Left forelimb (tissue), 1 donor: ENCODE measurements around the gene AP3S2.
"Not testable (repeated sequence)": the region's sequence is repeated elsewhere in the genome, so short reads cannot be mapped to it uniquely, and the experiment has no call there.

Source experiments
- DNase-seq: peaks from one replicate; pipeline ENCODE4 v3.0.0-alpha.2; 2018; ENCODE audit warnings: low spot score

The AP3S2 gene

DNA sequence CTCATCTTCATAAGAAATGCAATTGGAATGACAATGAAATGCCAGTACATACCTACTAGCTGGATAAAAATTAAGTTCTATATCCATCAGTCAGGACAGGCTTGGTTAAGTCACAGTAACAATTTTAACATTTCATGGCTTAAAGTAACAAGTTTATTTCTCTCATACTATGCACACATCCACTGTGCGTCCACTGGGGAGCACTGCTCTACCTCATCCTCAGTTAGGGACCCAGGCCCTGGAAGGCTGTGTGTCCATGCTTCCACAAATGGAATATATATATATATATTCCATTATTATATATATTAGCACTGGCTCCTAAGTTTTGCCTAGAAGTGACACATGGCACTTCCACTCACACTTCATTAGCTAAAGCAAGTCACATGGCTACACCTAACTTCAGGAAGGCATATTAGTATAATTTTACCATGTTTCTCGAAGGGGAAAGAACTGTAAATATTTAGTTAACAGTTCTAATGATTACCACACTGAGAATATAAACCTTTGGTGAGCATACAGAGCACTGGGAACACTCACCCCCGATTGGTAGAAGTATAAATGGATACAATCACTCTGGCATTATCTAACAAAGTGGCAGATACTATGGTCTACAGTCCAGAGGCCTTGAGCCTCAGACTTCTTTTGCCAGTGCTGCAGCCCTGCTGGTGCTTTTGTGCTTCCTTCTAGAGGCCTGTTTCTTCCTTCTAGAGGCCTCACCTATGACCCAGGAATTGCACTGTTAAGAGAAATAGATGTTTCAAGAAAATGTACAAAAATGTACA lies 28.6 kb downstream of the AP3S2 start:
- no peak for DNase-seq

DNA sequence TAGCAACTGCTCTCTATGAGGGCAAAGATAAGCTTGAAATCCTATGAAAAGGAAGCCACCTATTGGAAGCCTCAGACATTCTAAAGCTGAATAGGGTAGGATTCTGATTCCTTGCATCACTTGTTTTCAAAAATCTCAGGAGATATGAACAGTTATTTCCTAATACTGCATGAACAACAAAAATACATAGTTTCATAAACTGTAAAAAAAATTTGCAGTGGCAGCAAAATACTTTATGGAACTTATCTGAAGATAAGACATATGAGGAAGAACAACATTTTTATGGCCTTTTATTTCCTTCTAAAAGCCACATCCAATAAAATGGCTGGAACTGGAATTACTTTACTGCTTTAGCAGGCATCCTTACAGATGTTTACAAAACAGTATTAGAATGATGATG lies 29.9 kb downstream of the AP3S2 start:
- DNase-seq, result no peak

DNA sequence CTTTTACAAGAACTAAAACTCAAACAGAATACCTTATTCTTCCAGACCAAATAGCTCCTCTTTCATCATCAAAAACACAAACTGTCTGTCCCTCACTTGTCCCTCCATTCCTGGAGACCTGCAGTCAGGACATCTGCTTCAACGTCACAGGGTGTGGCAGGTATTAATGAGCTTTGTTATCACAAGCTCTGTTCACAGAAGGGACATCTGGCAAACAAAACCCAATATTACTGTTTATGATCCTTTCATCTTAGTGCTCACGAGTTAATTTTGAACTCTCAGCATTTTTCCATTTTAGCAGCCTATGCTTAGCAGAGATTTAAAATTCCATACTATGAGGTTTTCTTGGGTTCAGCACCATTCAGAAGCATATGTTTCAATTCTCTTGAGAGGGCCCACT lies 32.9 kb downstream of the AP3S2 start:
- DNase-seq, result no peak

DNA sequence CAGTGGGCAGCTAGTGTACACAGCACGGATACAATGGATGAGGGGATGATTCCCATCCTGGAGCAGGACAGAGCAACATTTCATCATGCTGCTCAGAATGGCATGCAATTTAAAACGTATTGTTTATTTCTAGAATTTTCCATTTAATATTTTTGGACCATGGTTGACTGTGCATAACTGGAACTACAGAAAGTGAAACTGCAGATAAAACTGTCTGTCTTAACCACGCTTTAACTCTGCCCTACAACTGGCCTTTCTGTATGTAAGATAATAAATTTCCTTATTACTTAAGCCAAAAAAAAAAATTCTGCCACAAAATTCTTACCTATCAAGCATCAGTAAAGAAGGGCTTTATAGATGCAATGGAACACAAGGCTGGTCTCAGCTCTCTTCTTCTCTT lies 33.4 kb downstream of the AP3S2 start:
- no peak for DNase-seq

DNA sequence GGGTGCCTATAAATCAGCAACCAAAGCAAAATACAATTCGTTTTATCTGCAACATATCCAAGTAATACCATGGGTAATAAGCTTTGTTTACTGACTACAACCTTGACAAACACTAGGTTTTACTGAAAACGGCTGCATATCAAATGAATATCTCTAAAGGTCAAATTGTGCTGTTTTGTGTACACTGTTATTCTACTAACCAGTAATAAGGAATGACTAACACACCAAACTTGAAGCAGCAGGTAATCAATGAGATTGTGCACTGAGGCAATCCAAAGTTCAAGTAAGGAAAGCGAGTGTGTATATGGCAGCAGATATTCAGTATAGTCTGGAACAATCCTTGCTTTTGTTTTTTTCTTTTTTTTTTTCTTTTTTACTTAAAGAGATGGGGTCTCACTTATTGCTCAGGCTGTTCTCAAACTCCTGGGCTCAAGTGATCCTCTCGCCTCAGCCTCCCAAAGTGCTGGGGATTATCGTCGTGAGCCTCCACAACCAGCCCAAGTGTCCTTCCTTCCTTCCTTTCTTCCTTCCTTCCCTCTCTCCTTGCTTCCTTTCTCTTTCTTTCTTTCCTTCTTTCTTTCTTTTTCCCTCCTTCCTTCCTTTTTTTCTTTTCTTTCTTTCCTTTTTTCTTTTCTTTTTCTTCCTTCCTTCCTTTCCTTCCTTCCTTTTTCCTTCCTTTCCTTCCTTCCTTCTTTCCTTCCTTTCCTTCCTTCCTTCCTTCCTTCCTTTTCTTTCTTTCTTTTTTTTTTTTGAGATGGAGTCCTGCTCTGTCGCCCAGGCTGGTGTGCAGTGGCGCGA lies 34.9 kb downstream of the AP3S2 start:
- no peak for DNase-seq

DNA sequence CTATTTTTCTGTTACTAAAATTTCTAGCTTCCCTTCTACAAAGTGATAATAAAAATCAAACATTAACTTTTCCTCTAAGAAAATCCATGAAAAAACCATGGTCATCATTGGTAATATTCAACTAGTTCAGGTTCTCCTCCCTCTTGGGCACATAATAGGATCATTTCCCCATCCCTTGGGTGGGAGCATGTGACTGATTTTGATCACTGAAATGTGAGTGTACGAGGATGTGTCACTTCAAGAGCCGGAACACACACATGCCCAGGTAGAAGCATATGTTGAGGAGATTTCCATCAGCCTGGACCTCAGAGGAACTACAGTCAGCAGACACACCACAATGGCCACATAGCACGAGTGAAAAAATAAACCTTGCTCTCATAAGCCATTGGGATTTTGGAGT lies 36.1 kb downstream of the AP3S2 start:
- DNase-seq, result no peak

DNA sequence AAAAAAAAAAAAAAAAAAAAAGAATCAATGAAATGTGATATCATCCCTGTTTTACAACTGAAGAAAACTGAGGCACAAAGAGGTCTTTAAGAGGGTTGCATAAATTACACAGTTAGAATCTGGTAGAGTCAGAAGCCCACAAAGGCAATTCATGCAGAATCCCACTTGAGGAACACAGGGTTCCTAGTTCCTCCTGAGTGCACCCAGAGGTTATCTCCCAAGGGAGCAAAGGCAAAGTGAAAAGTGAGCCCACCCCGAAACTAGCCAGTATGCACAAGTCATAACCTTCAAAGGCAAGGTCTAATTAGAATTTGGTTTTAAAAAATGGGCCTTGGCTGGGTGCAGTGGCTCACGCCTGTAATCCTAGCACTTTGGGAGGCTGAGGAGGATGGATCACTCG lies 37.8 kb downstream of the AP3S2 start:
- DNase-seq, result no peak

DNA sequence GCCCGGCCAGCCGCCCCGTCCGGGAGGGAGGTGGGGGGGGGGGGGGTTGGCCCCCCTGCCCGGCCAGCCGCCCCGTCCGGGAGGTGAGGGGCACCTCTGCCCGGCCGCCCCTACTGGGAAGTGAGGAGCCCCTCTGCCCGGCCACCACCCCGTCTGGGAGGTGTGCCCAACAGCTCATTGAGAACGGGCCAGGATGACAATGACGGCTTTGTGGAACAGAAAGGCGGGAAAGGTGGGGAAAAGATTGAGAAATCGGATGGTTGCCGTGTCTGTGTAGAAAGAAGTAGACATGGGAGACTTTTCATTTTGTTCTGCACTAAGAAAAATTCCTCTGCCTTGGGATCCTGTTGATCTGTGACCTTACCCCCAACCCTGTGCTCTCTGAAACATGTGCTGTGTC lies 38.9 kb downstream of the AP3S2 start:
- DNase-seq, result not testable (repeated sequence)

DNA sequence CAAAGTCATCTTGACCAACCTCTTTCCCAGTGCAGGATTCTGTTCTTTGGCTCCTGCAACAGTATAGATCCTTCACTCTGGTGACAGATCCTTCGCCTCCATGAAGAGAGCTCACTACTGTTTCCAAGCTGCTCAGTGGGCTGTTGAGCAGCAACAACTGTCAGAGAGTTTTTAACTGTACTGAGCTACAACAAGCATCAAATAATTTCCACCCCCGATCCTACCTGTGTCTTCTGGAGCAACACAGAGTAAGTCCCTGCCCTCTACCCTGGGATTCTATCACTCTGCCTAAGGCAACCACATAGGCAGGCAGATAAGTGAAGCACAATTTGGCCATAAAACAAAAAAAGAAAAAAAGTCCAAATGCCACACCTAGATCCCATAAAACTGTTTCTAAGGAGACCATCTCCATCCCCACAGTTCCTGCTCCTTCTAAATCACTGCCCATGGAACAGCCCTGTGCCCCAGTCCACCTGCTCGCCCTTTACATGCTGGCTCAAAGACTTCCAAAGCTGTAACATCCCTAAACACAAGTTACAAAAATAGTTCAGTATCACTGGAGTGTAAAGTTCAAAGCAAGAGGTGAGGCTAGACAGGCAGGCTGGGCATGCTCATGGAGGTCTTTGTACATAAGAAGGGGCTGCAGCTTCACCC lies 41.3 kb downstream of the AP3S2 start:
- no peak for DNase-seq

DNA sequence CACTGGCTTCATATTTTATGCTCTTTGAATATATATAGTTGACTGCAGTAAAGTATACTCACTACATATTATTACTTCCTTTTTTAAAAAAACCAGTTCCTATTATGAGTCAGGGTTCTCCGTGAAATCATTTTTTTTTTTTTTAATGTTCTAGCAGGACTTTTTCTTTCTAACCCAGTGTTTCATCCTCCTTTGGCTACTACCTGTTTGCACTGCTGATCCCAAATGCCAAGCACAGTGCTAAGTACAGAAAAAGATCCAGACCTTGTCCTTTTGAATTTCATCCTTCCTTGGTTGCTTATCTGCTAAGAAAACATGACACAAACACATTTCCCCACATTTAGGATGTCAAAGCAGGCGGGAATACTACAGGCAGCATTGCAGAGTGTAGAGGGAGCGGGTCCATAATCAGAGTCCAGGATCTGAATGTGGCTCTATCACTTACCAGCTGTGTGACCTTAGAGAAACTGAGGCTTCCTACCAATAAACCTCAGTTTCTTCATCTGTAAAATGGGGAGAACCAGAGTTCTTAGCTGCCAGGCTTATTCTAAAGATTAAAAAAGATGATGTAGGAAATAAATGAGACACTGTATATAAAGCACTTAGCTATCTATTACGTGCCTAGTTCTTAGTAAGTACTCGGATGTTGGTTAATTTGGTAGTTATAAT lies 42.0 kb downstream of the AP3S2 start:
- DNase-seq, result no peak

DNA sequence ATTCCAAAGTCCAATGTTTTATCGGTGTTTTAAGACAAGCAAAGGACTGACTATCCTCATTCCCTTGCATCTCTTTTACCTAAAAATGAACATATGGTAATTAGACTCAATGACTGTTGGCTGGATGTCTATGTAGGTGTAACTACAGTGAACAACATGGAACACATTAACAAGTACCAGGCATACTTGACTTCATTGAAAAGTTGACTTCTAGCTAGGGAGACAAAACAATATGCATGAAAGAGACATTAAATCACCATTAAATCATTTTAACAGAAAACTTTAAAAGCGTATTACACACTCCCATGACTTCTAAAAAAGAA lies 44.9 kb downstream of the AP3S2 start:
- no peak for DNase-seq

DNA sequence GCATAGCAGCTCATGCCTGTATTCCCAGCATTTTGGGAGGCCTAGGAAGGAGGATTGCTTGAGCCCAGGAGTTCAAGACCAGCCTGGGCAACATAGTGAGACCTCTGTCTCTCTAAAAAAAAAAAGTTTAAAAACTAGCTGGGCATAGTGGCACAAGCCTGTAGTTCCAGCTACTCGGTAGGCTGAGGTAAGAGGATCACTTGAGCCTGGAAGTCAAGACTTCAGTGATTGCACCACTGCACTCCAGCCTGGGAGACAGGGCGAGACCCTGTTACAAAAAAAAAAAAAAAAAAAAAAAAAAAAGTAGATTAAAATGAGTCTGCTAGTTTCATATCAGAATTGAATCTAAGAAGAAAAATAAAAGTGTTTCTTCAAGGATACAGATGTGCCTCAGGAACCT lies 46.7 kb downstream of the AP3S2 start:
- no peak for DNase-seq

DNA sequence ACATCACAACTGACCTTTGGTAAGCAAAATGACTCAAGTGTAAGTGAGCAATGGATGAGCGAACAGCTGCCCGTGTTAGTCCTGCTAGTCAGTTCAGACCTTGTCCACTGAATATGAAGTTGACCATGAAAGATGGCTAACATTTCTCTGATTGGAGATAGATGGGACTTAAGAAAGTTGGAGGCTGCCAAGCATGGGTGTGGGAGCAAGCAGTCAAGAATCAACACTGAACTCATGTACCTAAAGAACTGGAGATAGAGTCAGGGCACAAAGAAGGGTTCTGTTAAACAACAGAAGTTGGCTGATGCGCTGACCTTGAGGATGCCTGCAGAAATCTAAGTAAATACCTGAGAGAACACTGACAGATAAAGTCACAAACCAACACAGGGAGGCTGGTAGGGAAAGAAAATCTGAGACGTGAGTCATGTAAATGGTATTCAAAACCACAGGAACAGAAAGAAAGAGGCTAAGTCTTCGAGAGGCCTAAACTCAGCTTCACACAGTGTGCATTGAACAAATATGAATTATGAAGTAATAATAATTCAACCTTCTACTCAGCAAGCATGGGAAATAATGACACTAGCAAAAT lies 48.4 kb downstream of the AP3S2 start:
- no peak for DNase-seq

DNA sequence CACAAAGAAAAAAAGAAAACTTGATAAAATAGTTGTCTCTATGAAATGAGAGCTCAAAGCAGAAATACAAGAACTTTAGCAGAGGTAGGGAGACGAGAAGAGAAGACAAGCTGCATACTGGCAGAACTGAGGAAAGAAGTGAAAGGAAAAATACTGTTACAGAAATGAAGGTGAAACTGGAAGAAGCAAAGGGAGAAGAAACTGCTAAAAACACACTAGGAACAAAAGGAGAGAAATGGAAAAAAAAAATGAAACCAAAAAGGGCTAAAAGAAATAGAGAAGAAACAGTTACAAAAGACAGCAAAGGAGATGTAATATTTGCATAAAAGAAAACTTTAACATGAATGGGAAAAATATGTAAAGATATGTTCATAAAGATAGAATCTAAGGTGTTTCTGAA lies 51.8 kb downstream of the AP3S2 start:
- DNase-seq, result no peak

DNA sequence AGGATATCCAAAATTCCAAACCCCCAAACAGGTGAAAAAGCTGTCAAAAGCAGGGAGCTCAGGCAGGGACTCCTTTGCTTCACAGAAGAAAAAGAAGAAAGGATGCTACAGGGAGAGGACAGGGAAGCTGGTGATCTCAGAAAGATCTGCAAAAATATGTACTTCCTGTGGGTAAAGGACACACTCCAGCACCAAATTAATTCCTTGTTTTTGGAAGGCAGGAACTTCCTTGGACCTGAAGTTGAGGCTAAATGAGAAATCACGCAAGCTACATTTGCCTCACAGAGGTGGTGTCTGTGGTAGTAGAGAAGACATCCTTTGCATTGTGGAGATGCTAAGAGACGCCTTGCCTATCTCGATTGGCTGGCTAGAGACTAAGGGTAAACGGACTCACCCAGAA lies 52.5 kb downstream of the AP3S2 start:
- DNase-seq, result no peak

DNA sequence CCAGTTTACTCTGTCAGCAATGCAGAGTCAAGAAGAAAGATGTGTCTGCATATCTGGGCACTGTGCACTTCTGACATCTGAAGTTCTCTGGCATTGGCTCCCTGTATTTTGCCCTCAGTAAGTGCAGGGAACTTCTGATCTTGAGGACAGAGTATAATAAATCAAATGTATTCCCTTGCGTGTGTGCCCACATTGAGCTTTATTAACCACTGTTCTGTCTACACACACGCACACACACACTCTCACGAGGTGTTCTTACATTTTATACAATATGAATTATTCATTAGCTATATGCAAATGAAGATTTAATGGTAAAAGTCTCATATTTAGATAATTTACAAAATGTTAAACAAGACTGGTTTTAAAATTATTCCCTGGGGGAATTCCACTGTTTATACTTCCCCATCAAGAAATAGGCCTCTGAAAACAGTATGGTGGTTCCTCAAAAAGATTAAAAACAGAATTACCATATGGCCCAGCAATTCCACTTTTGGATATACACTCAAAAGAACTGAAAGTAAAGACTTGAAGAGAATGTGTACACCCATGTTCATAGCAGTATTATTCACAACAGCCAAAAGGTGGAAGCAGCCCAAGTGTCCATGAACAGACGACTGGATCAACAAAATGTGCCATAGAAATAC lies 54.5 kb downstream of the AP3S2 start:
- no peak for DNase-seq

DNA sequence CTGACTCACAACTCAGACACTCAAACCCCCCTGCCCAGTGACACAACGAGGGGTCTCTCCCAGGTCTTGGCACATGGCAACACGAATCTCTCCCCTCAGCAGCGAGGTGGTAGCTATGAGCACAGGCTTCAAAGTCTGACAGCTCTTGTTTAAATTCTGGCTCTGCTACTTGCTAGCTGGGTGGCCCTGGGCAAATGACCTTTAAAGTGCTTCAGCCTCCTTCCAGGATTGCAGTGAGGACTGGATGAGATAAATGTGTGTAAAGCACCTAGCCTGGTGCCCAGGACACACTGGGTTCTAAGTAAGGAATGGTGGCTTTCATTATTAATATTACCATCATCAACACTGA lies 56.0 kb downstream of the AP3S2 start:
- DNase-seq, result no peak

DNA sequence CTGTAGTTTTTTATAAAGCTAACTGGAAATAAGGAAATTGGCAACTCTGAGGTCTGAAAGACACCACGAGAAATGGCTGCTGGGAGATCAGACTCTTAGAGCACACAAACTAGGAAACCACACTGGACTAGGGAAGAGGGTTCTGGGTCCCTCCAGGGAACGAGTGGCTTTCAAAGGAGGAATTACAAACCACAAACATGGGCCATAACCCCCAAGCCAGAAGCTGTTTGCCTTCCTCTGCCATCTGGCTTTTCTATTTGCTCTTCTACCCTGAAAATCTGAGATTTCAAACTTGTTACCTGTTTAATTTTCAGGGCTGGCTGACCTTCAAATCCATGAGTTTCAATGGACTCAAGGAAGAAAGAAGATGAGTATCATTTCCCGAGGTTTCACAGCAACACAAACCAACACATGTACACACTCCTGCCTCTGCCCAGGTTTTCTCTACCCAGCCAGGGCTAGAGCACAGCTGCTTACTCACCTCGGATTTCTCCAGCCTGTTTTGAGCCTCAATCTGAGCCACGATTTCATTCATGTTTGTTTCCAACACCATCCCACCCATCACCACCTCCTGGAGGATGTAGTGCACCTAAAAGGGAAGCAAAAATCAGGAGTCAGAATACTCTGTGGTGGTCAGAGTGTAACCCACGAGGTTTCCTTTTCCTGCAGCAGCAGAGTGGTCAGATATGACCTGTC lies 56.5 kb downstream of the AP3S2 start:
- no peak for DNase-seq

DNA sequence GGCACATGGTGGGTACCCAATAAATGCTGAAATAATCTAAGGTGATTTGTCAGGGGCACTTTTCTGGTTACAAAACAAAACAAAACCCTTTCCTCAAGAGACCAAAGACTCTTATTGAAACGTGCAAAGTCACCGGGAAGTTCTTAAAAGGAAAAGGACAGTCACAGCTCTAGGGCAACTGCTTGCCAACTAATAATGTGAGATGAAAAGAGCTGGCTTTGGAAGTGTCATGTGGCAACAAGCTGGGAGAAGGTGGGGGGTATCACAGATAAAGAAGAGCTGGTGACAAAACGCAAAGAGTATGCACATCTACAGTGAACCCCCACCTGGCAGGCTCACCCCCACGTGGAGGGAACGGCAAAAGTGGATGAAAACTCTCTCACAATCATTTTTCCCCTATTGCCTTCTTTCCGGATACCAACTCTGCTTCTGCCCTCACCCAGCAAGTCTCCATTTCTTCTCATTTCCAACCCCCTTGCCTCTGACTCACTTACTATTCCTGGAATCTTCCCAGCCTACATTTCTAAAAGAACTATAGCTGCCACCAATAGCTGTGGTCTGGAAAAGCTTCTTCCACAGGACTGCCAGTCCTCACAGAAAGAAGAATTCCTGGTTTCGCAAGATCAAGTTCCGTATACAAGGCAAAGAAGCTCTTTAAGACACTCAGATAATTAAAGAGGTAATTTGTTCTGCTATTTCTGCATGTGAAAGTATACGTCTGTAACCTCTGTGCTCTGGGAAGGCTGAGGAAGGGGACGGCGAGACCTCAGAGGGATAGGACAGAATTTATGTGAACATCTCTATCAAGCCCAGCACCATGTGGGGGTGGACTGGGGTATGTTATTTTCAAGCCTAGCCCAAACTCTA lies 57.3 kb downstream of the AP3S2 start:
- no peak for DNase-seq

DNA sequence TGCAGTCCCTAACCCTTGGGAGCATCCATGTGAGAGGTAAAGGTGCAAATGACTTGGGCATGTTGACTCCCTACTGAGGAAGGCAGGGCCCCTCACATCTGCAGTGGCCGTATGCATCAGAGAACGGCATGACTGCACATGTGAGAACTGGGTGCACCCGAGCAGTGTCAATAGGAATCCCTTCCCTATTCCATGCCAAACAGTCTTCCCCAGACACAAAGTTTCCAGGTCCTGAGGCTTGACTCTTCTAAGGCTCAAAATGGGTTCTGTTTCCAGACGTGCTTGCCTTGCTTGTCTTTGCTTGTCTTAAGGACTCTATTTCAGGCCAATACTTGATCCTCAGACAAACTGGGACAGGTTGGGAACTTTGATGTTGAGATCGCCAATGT lies 58.6 kb downstream of the AP3S2 start:
- DNase-seq, result no peak
